ENCODE data around the gene CLINT1.
"Not testable (repeated sequence)": the region's sequence is repeated elsewhere in the genome, so short reads cannot be mapped to it uniquely, and the experiment has no call there.

Gene CLINT1

GRCh38 chr5:157858527-157859226, at the start of gene CLINT1:
TSS of gene CLINT1 (minus strand) at chr5:157859145. CDS start at chr5:157858970, 175 bp downstream.
- DNase-seq: peak; percentile 5

DNA sequence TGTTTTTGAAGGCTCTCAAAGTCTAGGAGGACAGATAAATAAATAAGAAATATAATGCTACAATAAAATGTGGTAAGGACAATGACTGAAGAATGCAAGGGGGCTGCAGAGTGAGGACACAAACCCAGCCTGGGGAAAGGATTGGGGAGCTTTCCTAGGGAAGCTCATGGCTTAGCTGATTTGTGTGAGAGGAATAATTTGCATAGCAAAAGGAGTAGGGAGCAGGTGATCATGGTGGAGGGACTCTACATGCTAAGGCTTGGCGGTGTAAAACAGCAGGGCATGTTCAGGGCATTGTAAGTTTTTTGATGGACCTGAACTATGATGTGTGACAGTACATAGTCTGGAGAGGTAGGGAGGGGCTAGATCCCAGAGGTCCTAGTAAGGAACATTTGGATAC, 49.5 kb upstream of the CLINT1 start:
- no peak for DNase-seq

- DNase-seq: no peak
These were observed 48.5 kb upstream of the CLINT1 start for GRCh38 chr5:157907479-157907878.

DNA sequence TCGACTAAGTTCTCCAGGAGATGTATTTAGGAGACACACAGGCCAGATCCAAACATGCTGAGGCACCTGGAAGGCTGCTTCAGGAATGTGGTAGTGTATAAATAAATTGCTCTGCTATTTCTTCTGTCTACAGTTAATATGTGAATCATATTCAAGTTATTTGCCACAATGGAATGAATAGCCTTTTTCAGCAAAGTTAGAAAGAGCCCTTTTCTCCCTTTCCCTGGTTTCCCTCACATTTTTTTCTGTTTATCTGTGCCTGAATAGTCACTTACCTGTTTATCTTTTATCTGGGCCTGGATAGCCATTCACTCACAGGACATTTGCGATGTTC, 44.1 kb upstream of the CLINT1 start:
- no peak for DNase-seq

DNA sequence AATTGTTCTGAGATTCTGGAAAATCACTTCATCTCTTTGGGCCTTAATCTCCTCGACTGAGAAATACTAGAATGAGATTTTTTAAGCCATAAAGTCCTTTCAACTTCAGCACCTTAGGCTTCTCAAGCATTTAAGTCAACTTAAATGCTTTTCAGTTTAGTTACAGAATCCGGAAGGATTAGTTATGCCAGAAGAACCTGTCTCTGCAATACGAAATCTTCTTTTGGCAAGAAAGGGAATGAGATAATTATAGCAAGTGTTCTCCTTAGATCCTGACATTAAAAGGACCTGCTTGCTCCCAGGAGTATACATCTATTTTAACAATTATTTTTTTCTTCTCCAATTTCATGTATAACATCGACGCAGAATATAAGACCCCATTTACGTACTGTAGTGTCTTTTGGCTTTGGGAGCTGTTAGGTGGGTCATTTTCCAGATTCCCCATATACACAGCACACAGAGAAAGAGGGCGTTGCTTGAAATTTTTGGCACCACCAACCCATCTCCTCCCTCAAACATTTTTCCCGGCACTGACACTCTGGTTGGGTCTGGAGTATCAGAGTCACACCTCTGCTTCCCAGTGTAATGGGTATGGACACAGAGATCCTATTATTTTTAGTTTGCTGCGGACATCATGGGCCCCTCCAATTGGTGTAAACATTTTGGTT, 43.6 kb upstream of the CLINT1 start:
- no peak for DNase-seq

DNA sequence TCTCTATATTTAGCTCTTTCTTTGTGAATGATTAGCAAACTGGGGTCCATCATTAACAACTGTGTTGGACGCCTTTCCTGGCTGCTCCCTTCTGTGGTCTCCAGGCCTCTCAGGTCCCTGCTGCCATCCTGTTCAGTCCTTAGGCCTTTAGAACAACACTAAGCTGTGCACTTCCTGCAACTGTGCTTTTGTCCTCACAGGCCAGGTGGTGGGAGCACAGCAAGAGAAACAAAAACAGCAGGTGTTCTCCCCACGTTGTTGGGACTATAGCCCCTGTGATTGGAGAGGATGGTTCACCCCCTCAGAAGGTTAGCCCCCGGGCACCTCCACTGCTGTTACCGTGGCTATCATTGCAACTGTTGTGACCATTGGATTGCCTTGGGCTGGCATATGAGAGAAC, 41.7 kb upstream of the CLINT1 start:
- DNase-seq: peak; percentile 32

GRCh38 chr5:157893611-157894010, 34.7 kb upstream of the CLINT1 start:
- DNase-seq: no peak

DNA sequence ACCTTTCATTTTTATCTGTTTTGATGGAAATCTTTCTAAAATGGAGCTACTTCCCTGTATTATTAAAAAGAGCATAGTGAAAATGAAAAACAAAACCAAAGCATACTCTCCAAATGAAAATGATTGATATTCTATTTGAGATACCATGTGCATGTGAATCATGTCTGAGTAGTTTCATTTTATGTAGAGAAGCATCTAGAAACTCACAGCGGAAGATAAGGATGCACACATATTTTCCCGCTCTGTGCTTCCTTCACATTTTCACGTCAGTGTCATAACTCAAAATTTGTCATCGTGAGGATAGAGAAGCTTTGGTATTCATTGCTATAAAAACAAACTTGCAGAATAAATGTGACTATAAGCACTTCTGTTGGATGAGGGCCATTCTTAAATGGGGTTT, 34.0 kb upstream of the CLINT1 start:
- DNase-seq: no peak

GRCh38 chr5:157890836-157891597, 32.1 kb upstream of the CLINT1 start:
- no peak for DNase-seq

DNA sequence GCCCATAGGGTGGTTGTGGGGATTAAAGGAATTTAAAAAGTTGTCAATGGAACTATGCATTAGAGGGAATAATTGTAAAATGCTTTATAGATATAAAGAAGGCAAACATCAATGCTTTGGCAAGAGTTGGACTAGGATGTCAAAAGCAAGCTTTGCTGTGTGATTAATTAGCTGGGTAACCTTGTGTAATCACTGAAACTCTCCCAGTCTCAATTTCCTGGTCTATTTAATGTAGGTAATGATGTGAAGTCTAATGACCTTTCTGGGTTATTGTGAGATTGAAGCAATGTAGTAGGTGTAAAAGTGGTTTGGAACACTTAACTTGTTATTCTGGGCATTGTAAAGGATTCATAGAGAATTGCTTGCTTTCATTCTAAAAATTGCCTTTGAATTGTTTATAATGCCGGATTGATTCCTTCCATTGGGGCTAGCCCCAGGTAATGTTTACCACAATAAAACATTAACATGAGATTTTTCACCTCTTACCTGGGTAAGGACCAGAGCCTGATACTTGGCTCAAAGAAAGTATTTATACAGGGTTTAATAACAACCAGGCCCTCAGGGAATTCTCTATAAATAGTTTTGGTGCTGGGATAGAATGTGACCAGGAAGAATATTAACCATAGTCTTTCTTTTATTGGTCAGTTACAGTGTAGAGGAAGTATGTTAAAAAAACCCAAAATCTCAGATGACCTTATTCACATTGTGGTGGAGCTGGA, 30.0 kb upstream of the CLINT1 start:
- peak; percentile 37 for DNase-seq

DNA sequence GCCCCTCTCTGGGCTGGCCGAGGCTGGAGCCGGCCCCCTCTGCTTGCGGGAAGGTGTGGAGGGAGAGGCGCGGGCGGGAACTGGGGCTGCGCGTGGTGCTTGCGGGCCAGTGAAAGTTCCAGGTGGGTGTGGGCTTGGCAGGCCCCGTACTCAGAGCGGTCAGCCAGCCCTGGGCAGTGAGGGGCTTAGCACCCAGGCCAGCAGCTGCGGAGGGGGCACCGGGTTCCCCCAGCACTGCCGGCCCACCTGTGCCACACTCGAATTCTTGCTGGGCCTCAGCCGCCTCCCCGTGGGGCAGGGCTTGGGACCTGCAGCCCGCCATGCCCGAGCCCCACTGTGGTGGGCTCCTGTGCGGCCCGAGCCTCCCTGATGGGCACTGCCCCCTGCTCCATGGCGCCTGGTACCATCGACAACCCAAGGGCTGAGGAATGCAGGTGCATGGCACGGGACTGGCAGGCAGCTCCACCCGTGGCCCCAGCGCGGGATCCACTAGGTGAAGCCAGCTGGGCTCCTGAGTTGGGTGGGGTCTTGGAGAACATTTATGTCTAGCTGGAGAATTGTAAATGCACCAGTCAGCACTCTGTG, 27.9 kb upstream of the CLINT1 start:
- no peak for DNase-seq

DNA sequence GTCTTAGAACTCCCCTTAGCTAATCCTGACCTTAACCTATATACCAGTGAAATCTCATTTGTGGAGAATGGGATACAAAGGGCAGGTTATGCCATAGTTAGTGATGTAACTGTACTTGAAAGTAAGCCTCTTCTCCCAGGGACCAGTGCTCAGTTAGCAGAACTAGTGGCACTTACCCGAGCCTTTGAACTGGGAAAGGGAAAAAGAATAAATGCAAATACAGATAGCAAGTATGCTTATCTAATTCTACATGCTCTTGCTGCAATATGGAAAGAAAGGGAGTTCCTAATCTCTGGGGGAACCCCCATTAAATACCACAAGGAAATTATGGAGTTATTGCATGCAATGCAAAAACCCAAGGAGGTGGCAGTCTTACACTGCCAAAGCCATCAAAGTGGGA, 26.1 kb upstream of the CLINT1 start:
- DNase-seq: not testable (repeated sequence)

DNA sequence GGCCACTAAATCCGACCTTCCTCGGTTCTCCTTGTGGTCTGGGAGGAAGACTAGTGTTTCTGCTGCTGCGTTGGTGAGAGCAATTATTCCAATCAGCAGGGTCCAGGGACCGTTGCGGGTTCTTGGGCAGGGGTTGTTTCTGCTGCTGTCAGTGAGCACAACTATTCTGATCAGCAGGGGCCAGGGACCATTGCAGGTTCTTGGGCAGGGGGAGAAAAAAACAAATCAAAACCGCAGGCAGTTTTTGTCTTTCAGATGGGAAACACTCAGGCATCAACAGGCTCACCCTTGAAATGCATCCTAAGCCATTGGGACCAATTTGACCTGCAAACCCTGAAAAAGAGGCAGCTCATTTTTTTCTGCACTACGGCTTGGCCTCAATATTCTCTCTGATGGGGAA, 22.6 kb upstream of the CLINT1 start:
- DNase-seq: not testable (repeated sequence)

- no peak for DNase-seq
These were observed 18.9 kb upstream of the CLINT1 start for GRCh38 chr5:157877821-157878220.

DNA sequence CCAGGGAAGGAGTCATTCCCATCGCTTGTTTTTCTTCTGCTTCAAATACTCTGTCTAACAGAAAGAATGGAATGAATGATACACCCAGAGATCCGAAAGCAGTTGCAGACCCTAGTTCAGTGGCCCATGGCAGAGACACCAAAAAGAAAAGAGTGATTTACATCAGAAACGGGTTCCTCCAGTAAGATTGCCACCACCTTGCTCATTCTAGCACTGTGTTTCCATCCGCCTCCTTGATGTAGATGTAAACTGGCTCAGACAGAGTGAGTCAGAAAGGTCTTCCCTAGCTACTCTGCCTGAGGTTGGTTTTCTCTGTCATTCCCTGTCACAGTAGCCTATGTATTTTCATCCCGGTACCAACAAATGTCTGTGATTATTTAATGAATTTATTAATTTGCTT, 15.9 kb upstream of the CLINT1 start:
- no peak for DNase-seq

DNA sequence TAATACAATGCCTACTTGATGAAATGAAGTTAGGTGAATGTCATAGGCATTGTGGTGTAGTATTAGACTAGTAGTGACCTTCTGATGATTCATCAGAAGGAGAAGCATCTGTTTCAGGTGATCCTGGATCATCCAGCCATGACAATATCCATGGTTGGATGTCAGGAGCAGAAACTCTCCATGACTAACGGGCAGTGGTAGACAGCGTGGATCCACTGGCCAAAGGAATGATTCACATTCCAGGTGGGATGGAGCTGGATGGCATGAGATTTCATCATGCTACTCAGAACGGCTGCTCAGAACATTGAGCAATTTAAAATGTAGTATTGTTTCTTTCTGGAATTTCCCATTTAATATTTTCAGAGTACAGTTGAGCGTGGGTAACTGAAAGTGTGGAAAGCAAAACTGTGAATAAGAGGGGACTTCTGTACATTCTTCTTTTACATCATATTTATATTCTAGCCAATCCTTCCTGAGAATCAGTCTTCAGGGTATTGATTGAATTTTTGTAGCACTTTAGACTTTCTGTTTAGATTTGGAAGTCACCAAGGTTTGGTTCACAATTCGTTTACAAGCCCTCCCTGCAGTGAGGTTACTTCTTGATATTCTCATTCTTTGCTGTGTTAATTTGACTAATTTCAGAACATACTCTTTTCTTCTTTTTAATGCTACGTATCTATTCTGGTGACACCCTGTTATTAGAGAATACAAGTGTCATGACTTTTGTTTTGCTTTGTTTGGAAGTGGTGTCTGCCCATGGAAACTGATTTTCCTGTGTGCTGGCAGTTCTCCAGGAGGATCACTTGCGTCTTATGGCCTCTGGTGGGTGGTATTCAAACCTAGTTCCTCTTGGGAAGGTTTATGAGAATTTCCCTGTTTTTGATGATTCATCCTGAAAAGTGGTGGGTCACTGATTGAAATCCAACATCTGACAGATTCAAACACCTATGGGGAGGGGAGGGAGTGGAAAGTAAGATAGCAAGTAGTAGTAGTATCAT, 12.2 kb upstream of the CLINT1 start:
- DNase-seq: no peak

- no peak for DNase-seq
These were observed 8.9 kb upstream of the CLINT1 start for GRCh38 chr5:157867751-157868387.

DNA sequence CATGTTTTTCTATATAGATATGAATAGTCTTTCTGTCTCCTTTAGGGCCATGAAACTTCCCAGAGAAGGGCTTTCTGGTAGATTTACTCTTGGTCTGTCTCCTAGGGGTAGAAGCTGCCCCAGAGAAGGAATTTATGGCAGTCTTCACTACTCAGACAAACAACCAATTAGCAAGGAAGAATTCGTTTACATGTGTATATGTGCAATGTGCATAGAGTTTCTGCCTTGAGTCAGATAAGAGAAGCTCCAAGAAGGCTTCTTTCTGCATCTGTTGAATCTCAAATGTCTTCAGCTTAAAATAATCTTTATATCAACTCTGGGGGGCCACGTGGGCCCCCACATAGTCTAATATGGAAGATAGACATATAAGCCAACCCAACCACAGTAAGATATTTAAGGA, 7.6 kb upstream of the CLINT1 start:
- no peak for DNase-seq

DNA sequence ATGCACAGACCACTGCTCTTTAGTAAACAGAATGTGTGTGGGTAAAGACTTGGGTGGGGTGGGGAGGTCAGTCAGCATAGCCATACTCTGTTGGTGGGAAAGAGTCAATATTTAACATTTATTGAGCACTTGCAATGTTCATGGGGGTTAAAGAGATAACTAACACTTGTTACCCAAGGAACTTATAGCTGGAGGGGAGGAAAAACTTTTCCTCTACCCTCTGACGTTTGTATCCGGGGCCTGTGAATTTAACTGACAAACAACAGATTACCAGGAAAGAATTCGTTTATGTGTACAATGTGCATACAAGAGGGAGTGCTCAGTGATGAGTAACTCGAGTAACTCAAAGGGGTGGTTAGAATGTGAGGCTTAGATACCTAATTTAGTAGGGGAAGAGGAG, 6.8 kb upstream of the CLINT1 start:
- DNase-seq: no peak

- no peak for DNase-seq
These were observed 5.1 kb upstream of the CLINT1 start for GRCh38 chr5:157864067-157864466.

DNA sequence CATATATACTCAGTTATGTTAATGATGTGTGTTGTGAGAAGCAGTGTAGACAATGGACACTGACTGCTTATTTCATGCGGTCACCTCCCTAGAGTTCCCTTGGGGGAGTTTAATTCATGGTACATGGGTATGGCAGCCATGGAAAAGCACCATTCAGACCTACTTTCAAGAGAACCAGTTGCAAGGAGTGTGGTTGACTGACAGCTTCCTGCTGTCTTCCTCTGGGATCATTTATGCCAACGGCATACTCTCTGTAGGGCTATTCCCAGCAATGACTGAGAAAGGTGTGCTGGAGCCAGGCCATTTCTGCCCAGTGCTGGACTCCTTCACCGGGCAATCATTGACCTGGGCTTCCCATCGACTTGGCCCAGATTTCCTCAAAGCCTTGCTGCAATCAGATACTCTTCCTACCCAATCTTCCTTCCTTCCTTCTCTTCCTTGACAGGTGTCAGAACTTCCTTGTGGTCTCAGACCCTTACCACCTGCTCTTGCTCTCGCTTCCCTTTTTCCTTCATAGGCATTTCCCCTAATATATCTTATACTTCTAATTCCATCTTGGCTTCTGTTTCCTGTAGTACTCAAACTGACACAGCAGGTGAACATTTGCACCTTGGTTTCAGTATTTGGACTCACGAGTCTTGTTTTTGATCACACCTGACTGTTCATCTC, 3.4 kb upstream of the CLINT1 start:
- no peak for DNase-seq
